Nephron progenitor cell (in vitro differentiated cells): ENCODE results near the gene CBLN3.
A peak's percentile ranks its signal among the peaks of the same experiment; 100 is the strongest.

Source experiments
- DNase-seq: peaks from one replicate; pipeline ENCODE4 v3.0.0; 2021
- H3K27ac Mint-ChIP-seq: 2 replicates; pipeline ENCODE4 v1.8.0; 2021; ENCODE audit warnings: mild to moderate bottlenecking, moderate library complexity, mixed read lengths
- H3K27me3 Mint-ChIP-seq: 2 replicates; pipeline ENCODE4 v1.8.0; 2021; ENCODE audit warnings: mild to moderate bottlenecking, low read depth, mixed read lengths; ENCODE audit not compliant: poor library complexity
- H3K36me3 Mint-ChIP-seq: 2 replicates; pipeline ENCODE4 v1.8.0; 2021; ENCODE audit warnings: low read depth, mixed read lengths
- H3K4me1 Mint-ChIP-seq: 2 replicates; pipeline ENCODE4 v1.8.0; 2021; ENCODE audit warnings: mixed read lengths
- H3K4me3 Mint-ChIP-seq: 2 replicates; pipeline ENCODE4 v1.8.0; 2021; ENCODE audit warnings: mild to moderate bottlenecking, moderate library complexity, mixed read lengths
- H3K9me3 Mint-ChIP-seq: 2 replicates; pipeline ENCODE4 v1.8.0; 2021; ENCODE audit warnings: mild to moderate bottlenecking, moderate library complexity, mixed read lengths
- CTCF ChIP-seq: fragments of 200-600 bp; sonication (generic); IDR thresholded peaks from 2 replicates; pipeline ENCODE4 v1.5.0; 2021; ENCODE audit warnings: antibody characterized with exemption

Gene CBLN3

GRCh38 chr14:24384169-24384568 lies 45.3 kb downstream of the CBLN3 start:
- Mint-ChIP-seq H3K27ac (no peak overlapping the region), H3K36me3 (no peaks in the 10 kb centered on the region), H3K4me1 (peaks cover 72% of the 10 kb centered on the region), H3K9me3 (no peaks in the 10 kb centered on the region), H3K4me3 (no peak overlapping the region), H3K27me3 (peaks cover 3% of the 10 kb centered on the region)
- TF ChIP-seq CTCF = no peak
- no peak for DNase-seq

GRCh38 chr14:24382064-24382371 lies 47.5 kb downstream of the CBLN3 start:
- no peak for DNase-seq
- Mint-ChIP-seq H3K4me3 (no peak overlapping the region), H3K36me3 (peaks cover 3% of the 10 kb centered on the region), H3K27me3 (peaks cover 3% of the 10 kb centered on the region), H3K9me3 (no peaks in the 10 kb centered on the region), H3K4me1 (peaks cover 74% of the 10 kb centered on the region), H3K27ac (peak overlapping the region; percentile 72)
- no peak for TF ChIP-seq CTCF

GRCh38 chr14:24381363-24382063 lies 48.0 kb downstream of the CBLN3 start:
- Mint-ChIP-seq H3K9me3 (no peaks in the 10 kb centered on the region), H3K4me3 (no peak overlapping the region)

GRCh38 chr14:24379907-24380730 lies 49.3 kb downstream of the CBLN3 start:
- no peaks in the 10 kb centered on the region for H3K27me3 Mint-ChIP-seq
- no peak for DNase-seq
- H3K4me3 Mint-ChIP-seq = no peak overlapping the region
- peaks cover 79% of the 10 kb centered on the region for H3K4me1 Mint-ChIP-seq
- H3K27ac Mint-ChIP-seq = peak overlapping the region; percentile 39
- peaks cover 18% of the 10 kb centered on the region for H3K36me3 Mint-ChIP-seq
- no peaks in the 10 kb centered on the region for H3K9me3 Mint-ChIP-seq
- no peak for TF ChIP-seq CTCF

More at GRCh38 chr14:24381363-24382063, 48.0 kb downstream of the CBLN3 start:
- Mint-ChIP-seq H3K36me3 (peaks cover 8% of the 10 kb centered on the region), H3K4me1 (peaks cover 74% of the 10 kb centered on the region), H3K27me3 (peaks cover 3% of the 10 kb centered on the region), H3K27ac (peak overlapping the region; percentile 72)
- no peak for DNase-seq
- no peak for TF ChIP-seq CTCF

- Mint-ChIP-seq H3K4me3 (no peak overlapping the region), H3K27ac (peak overlapping the region; percentile 92), H3K36me3 (peaks cover 27% of the 10 kb centered on the region), H3K9me3 (no peaks in the 10 kb centered on the region), H3K27me3 (no peaks in the 10 kb centered on the region), H3K4me1 (peaks cover 83% of the 10 kb centered on the region)
- no peak for TF ChIP-seq CTCF
- DNase-seq = no peak
These were observed 50.2 kb downstream of the CBLN3 start for GRCh38 chr14:24378981-24379906.
